Osteocyte (in vitro differentiated cells): ENCODE measurements around the gene TMC6. TPM values are rescaled to one million over a fixed set of nuclear protein-coding genes. Genes with fewer than 3 reads are reported as not detected.

Source experiments
- DNase-seq: peaks from one replicate; pipeline ENCODE4 v3.0.0; 2021; ENCODE audit warnings: mixed read lengths; ENCODE audit not compliant: unreplicated experiment; ENCODE audit errors: extremely low spot score
- H3K27ac Mint-ChIP-seq: one replicate; pipeline ENCODE4 v1.8.0; 2021; ENCODE audit warnings: mild to moderate bottlenecking, mixed read lengths; ENCODE audit not compliant: unreplicated experiment
- H3K27me3 Mint-ChIP-seq: one replicate; pipeline ENCODE4 v1.8.0; 2021; ENCODE audit warnings: mixed read lengths; ENCODE audit not compliant: unreplicated experiment
- H3K36me3 Mint-ChIP-seq: one replicate; pipeline ENCODE4 v1.8.0; 2021; ENCODE audit warnings: mixed read lengths; ENCODE audit not compliant: unreplicated experiment
- H3K4me1 Mint-ChIP-seq: one replicate; pipeline ENCODE4 v1.8.0; 2021; ENCODE audit warnings: mixed read lengths; ENCODE audit not compliant: unreplicated experiment
- H3K4me3 Mint-ChIP-seq: one replicate; pipeline ENCODE4 v1.8.0; 2021; ENCODE audit warnings: mild to moderate bottlenecking, moderate library complexity, mixed read lengths; ENCODE audit not compliant: unreplicated experiment
- H3K9me3 Mint-ChIP-seq: one replicate; pipeline ENCODE4 v1.8.0; 2021; ENCODE audit warnings: mixed read lengths; ENCODE audit not compliant: unreplicated experiment
- total RNA-seq: library from RNA; stranded (reverse); gene quantifications from 2 replicates; pipeline ENCODE4 v1.2.1, GENCODE V29; 2021
- TF ChIP-seq, protein P1 (sequence below): fragments of 200-600 bp; sonication (generic); IDR thresholded peaks from 2 replicates; pipeline ENCODE4 v1.5.0; 2021; ENCODE audit warnings: antibody characterized with exemption, mild to moderate bottlenecking, moderate library complexity

Gene TMC6
- total RNA-seq, 1 donor from 2014 or later, result 32.6 TPM

DNA sequence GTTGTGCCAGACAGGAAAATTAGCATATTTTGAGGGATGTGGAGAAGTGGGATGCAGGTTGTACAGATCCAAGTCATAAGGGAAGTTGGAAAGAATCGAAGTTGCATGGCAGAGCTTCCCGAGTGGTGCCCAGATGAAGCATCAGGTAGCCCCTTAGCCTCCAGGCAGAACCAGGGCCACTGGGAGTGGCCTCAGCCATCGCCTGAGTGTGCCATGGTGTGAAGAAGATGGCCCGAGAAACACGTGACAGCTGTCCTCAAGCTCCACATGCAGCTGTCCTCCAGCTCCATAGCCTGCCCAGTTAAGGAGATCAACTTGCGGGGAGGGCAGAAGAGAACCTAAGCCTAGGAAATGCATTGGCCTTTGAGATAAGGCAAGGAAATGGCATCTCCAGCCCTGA lies 33.5 kb downstream of the TMC6 start:
- H3K36me3 Mint-ChIP-seq, result peaks cover 72% of the 10 kb centered on the region
- no peak overlapping the region for H3K4me3 Mint-ChIP-seq
- DNase-seq, result no peak
- TF ChIP-seq, protein P1, sequence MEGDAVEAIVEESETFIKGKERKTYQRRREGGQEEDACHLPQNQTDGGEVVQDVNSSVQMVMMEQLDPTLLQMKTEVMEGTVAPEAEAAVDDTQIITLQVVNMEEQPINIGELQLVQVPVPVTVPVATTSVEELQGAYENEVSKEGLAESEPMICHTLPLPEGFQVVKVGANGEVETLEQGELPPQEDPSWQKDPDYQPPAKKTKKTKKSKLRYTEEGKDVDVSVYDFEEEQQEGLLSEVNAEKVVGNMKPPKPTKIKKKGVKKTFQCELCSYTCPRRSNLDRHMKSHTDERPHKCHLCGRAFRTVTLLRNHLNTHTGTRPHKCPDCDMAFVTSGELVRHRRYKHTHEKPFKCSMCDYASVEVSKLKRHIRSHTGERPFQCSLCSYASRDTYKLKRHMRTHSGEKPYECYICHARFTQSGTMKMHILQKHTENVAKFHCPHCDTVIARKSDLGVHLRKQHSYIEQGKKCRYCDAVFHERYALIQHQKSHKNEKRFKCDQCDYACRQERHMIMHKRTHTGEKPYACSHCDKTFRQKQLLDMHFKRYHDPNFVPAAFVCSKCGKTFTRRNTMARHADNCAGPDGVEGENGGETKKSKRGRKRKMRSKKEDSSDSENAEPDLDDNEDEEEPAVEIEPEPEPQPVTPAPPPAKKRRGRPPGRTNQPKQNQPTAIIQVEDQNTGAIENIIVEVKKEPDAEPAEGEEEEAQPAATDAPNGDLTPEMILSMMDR, result no peak
- H3K27ac Mint-ChIP-seq, result no peak overlapping the region
- H3K27me3 Mint-ChIP-seq, result no peaks in the 10 kb centered on the region
- no peaks in the 10 kb centered on the region for H3K4me1 Mint-ChIP-seq
- no peaks in the 10 kb centered on the region for H3K9me3 Mint-ChIP-seq

GRCh38 chr17:78092794-78093324 lies 35.7 kb downstream of the TMC6 start:
- no peak overlapping the region for H3K27ac Mint-ChIP-seq
- no peak for DNase-seq
- no peaks in the 10 kb centered on the region for H3K4me1 Mint-ChIP-seq
- TF ChIP-seq, protein P1, result no peak
- no peak overlapping the region for H3K4me3 Mint-ChIP-seq
- no peaks in the 10 kb centered on the region for H3K27me3 Mint-ChIP-seq
- H3K36me3 Mint-ChIP-seq, result peaks cover 62% of the 10 kb centered on the region
- no peaks in the 10 kb centered on the region for H3K9me3 Mint-ChIP-seq

DNA sequence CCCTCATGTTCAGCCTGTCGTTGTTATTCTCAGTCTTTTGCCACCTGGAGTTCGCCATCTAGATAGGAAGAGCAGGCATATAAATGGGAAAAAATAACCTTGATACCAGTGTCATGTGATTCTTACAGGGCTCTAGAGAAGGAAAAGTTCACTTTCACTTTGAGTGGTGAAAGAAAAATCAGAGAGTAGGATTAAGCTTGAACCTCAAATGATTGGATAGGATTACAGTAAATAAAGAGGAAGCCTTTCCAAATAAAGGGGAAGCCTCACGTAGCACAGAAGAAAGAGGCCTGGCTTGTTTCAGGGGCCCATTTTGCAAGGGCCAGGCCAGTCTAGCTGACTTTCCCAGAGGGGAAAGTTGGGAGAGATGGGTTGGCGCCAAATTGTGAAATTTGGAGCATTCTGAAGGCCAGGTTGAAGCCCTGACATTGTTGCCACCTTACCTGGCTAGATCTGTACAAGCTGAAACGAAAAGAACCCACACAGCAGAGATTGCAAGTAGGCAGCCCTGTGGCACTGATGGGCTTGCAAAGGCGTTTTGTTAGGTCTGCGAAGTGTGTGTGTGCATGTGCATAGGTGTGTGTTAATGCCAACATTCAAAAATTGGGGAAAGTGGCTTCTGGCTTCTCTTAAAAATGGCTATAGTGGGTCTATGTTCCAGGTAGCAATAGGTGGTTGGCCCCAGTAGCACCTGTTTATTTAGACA lies 38.8 kb downstream of the TMC6 start:
- H3K4me1 Mint-ChIP-seq, result no peaks in the 10 kb centered on the region
- TF ChIP-seq, protein P1, result no peak
- H3K27me3 Mint-ChIP-seq, result no peaks in the 10 kb centered on the region
- H3K4me3 Mint-ChIP-seq, result no peak overlapping the region
- no peak for DNase-seq
- H3K36me3 Mint-ChIP-seq, result peaks cover 59% of the 10 kb centered on the region
- no peak overlapping the region for H3K27ac Mint-ChIP-seq
- H3K9me3 Mint-ChIP-seq, result no peaks in the 10 kb centered on the region

GRCh38 chr17:78088529-78088928 lies 40.0 kb downstream of the TMC6 start:
- no peak overlapping the region for H3K27ac Mint-ChIP-seq
- no peak for DNase-seq
- H3K4me3 Mint-ChIP-seq, result no peak overlapping the region
- TF ChIP-seq, protein P1, result no peak
- no peaks in the 10 kb centered on the region for H3K27me3 Mint-ChIP-seq
- H3K9me3 Mint-ChIP-seq, result no peaks in the 10 kb centered on the region
- H3K36me3 Mint-ChIP-seq, result peaks cover 54% of the 10 kb centered on the region
- H3K4me1 Mint-ChIP-seq, result no peaks in the 10 kb centered on the region

DNA sequence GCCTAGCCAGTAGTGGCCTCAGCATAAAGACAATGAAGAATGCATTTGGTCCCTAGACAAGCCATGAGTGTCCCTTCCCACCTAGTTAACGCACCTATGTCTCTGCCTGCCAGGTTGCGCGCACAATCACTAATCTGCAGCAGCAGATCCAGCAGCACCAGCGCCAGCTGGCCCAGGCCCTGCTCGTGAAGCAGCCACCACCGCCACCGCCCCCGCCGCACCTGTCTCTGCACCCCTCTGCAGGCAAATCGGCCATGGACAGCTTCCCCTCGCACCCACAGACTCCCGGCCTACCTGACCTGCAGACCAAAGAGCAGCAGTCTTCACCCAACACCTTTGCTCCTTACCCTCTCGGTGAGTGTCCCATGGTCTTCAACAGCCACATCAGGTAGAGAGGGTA lies 41.8 kb downstream of the TMC6 start:
- DNase-seq, result no peak
- Mint-ChIP-seq H3K36me3 (peaks cover 42% of the 10 kb centered on the region), H3K27ac (no peak overlapping the region), H3K27me3 (no peaks in the 10 kb centered on the region), H3K4me1 (no peaks in the 10 kb centered on the region), H3K9me3 (no peaks in the 10 kb centered on the region), H3K4me3 (no peak overlapping the region)
- TF ChIP-seq, protein P1, result no peak
